Suppressor macrophage treated with lipopolysaccharide for 4 hours (primary cell): ENCODE results near the gene TOMM70.
A peak's percentile ranks its signal among the peaks of the same experiment; 100 is the strongest.

Source experiments
- DNase-seq: peaks from one replicate; pipeline ENCODE4 v3.0.0-alpha.2; 2020

Gene TOMM70

GRCh38 chr3:100411091-100411982 lies 10.4 kb upstream of the TOMM70 start:
- DNase-seq, result no peak

GRCh38 chr3:100407977-100408532 lies 7.2 kb upstream of the TOMM70 start:
- DNase-seq, result no peak

DNA sequence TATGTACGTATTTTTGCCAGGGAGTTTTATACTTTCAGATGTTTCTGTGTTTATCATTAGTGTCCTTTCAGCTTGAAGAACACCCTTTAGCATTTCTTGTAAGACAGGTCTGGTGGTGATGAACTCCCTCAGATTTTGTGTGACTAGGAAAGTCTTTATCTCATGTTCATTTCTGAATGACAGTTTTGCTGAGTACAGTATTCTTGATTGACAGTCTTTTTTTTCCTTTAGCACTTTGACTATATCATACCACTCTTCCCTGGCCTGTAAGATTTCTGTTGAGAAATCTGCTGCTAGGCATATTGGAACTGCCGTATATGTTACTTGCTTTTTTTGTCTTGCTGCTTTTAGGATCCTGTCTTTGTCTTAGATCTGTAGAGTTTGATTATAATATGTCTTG lies 6.3 kb upstream of the TOMM70 start:
- DNase-seq, result no peak

DNA sequence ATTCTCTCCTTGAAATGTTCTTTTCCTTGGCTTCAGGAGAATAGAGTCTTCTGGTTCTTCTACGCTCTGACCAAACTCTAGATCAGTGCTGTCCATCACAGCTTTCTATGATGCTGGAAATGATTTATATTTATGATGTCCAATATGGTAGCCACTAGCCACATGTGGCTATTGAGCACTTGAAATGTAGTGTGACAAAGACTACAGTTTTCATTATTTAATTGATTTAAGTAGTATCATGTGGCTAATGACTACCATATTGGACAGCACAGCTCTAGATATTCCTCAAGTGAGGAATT lies 3.3 kb upstream of the TOMM70 start:
- DNase-seq, result no peak

DNA sequence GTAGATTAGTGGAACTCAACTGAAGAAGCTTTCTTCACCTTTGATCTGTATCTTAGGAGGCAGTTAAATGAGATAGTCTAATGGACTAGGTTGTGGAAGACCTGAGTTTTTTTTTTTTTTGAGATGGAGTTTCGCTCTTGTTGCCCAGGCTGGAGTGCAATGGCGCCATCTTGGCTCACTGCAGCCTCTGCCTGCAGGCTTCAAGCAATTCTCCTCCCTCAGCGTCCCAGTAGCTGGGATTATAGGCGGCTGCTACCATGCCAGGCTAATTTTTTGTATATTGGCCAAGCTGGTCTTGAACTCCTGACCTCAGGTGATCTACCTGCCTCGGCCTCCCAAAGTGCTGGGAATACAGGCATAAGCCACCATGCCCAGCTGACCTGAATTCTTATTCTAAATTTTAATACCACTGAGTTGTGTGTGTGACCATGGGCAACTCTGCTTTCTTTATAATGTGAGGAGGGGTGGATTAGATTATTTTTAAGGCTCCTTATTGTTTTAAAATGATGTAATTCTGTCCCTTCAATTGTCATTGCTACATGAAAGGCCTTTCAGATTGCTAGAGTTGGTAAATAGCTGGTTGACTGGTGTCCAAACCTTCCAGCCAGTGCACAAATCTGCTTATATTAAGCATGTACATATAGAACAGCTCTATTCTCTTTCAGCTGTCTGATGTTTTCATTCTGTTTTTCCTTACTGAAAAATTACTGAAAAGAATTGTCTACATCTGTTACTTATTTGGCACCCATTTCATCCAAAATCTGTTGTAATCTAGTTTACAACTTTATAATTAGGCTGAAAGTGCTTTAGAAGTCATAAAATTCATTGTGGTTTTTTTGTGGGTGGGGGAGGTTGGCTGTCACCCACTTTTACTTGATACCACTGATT lies 2.7 kb upstream of the TOMM70 start:
- no peak for DNase-seq

- no peak for DNase-seq
These were observed 2.0 kb upstream of the TOMM70 start for GRCh38 chr3:100402891-100403290.

DNA sequence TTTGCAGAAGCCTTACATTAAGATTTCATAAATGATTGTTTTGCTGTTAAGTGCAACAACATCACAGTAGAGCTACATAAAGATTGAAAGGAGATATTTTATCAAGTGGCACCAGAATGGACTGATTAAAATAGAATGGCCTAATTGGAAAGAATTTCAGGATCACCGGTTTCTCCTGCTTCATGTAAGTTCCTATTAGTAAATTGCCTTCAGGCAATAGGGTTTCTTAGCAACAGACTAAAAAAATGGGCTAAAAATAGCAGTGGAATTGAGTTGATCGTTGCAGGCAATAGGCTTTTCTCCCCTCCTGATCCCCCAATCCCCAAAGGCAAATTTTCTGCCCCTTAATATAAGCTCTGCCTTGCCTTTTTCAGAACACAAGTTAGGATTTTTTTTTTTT lies 1.4 kb upstream of the TOMM70 start:
- DNase-seq, result peak; percentile 1

DNA sequence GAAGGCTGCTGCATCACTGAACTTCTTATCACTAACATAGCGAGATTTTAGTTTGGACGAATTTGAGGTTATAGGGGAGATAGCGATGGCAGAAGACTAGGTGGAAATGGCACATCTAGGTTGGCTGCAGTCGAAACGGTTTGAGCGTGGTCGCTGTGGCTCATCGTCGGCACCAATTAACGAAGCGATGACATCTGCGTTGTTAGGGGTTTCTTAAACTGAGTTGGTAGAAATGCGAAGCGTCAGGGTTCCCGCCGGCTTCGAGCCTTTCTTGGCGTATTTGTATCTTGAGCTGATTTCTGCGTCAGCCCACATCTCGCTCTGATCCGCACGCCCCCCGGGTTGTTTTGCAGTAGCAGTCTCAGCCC lies 769 bp upstream of the TOMM70 start:
- peak; percentile 34 for DNase-seq

- peak; percentile 59 for DNase-seq
These were observed 490 bp downstream of the TOMM70 start for GRCh38 chr3:100400419-100400779.

DNA sequence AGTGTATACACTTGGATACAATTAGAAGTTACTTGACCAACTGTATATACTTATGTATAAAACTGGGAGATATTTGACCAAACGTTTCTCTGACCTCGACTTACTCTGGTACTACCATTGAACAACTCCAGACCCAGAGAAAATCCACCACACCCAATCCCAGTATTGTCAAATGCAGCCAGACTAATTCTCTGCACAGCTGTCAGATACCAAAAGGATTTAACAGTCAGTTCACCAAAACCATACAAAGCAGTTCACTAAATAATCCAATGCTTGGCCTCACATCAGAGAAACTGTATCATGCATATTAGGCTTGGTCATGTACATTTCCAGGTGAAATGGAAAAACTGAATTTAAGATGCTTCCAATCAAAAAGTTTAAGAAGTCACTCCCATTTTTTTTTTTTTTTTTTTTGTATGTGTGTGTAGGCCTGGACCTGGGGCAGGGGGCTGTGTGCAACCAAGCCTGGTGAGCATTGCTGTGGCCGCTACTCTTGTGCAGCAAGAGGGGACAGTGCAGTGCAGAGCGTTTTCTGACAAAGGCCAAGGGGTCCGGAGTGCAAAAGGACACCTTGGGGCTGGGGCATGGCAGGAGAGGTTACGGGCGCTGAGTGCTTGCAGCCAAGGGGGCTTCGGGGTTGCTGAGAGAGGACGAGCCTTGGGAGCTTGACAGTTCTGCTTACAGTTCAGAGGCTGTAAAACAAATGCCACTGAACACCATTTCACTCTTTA lies 1.4 kb downstream of the TOMM70 start:
- DNase-seq, result no peak

GRCh38 chr3:100396967-100397366 lies 3.9 kb downstream of the TOMM70 start:
- no peak for DNase-seq

GRCh38 chr3:100395679-100396431 lies 5.0 kb downstream of the TOMM70 start:
- no peak for DNase-seq

DNA sequence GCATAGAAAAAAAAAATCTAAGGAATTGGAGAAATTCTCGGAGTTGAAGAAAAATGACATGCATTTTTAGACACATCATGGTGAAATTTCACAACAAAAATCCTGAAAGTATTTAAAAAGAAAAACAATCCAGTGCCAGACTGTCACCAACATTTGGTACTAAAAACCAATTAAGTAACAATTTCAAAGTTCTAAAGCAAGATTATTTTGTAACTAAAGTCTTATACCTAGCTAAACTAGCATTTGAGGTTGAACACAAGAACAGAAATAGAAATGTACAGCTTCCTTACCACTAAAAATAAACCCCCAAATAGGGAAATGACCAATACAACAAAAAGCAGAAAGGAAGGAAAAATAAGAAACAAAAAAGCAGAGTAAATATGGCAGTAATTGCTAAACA lies 11.9 kb downstream of the TOMM70 start:
- DNase-seq, result no peak

- DNase-seq, result no peak
These were observed 14.3 kb downstream of the TOMM70 start for GRCh38 chr3:100386437-100387074.

- DNase-seq, result no peak
These were observed 16.0 kb downstream of the TOMM70 start for GRCh38 chr3:100384733-100385525.

DNA sequence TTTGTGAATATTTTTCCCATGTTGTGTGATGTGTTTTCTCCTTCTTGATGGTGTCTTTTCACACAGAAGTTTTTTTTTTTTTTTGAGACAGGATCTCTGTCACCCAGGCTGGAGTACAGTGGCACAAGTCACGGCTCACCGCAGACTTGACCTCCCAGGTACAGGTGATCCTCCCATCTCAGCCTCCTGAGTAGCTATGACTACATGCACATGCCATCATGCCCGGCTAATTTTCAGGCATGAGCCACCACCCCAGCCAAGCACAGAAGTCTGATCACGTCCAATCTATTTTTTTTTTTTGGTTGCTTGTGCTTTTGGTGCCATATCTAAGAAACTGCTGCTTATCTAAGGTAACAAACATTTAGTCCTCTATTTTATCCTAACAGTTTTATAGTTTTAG lies 24.6 kb downstream of the TOMM70 start:
- no peak for DNase-seq

GRCh38 chr3:100374521-100374920 lies 26.4 kb downstream of the TOMM70 start:
- DNase-seq, result no peak

GRCh38 chr3:100370756-100371155 lies 30.1 kb downstream of the TOMM70 start:
- no peak for DNase-seq

GRCh38 chr3:100368441-100368840 lies 32.4 kb downstream of the TOMM70 start:
- DNase-seq, result no peak

GRCh38 chr3:100366424-100366823 lies 34.5 kb downstream of the TOMM70 start:
- DNase-seq, result no peak

DNA sequence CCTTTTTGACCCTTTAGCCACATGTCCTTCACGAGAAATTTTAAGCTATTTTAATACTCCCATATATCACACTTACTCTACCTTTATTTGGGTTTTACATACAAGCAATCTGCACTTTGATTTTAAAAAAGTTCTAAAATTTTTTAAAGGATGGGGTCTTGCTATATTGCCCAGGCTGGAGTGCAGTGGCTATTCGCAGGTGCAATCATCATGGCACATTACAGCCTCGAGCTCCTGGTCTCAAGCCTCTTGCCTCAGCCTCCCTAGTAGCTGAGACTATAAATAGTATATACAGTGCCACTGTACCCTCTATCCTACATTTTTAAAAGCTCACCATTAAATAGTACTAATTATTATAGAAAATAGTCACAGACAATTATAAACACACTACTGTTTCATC lies 36.5 kb downstream of the TOMM70 start:
- DNase-seq, result no peak
